Transverse colon (tissue), 4 donors: ENCODE data around the gene MRPS16. TPM values are rescaled to one million over a fixed set of nuclear protein-coding genes. Genes with fewer than 3 reads are reported as not detected.
A peak's percentile ranks its signal among the peaks of the same experiment; 100 is the strongest.

Source experiments
- DNase-seq: peaks from one replicate; pipeline ENCODE4 v3.0.0-alpha.2; 2019
- H3K27ac ChIP-seq, 4 donors: fragments of 200-600 bp; sonication (generic); 2 replicates each; pipeline ENCODE4 v1.5.1; 2016 to 2018; ENCODE audit warnings: inconsistent platforms in 4 of 4
- H3K27me3 ChIP-seq: fragments of 200-600 bp; sonication (generic); 2 replicates; pipeline ENCODE4 v1.5.1; 2017; ENCODE audit warnings: inconsistent platforms
- H3K36me3 ChIP-seq, 4 donors: fragments of 200-600 bp; sonication (generic); 2 replicates each; pipeline ENCODE4 v1.5.1; 2017 to 2019; ENCODE audit warnings: inconsistent platforms in 4 of 4
- H3K4me1 ChIP-seq, 4 donors: fragments of 200-600 bp; sonication (generic); 2 replicates each; pipeline ENCODE4 v1.5.1; 2017 to 2020; ENCODE audit warnings: inconsistent platforms in 4 of 4
- H3K4me3 ChIP-seq, 4 donors: fragments of 200-600 bp; sonication (generic); 1 replicate in 1 of 4; 2 replicates in 3 of 4; pipeline versions ENCODE4 v1.5.1 to v1.6.1; 2017 to 2019; ENCODE audit warnings: inconsistent platforms in 4 of 4
- H3K9me3 ChIP-seq, 2 donors: fragments of 200-600 bp; sonication (generic); 2 replicates each; pipeline ENCODE4 v1.5.1; 2017 to 2019; ENCODE audit warnings: inconsistent platforms in 2 of 2
- EP300 ChIP-seq: sonication (generic); formaldehyde crosslinking; IDR thresholded peaks from one replicate; pipeline ENCODE4 v1.6.1; 2017; ENCODE audit warnings: antibody characterized with exemption, low read depth
- POLR2A ChIP-seq: fragments of 450-650 bp; IDR thresholded peaks from one replicate; pipeline ENCODE4 v1.6.1; 2016; ENCODE audit warnings: antibody characterized with exemption, mild to moderate bottlenecking, moderate library complexity
- POLR2AphosphoS5 ChIP-seq, 3 donors: sonication (generic); formaldehyde crosslinking; IDR thresholded peaks; one replicate each; pipeline ENCODE4 v1.6.1; 2016; ENCODE audit warnings: antibody characterized with exemption in 3 of 3
- WGBS, 2 donors: methylation state at CpG; one replicate each; pipeline ENCODE4 v1.1.5; 2018; ENCODE audit warnings: low coverage in 1 of 2; 5-methylcytosine and 5-hydroxymethylcytosine counted together
- in situ Hi-C, 4 donors: fragments of 200-750 bp; cut with MboI; loops; one replicate each; pipeline versions ENCODE4 v1.15.0 to v1.15.1; 2017; ENCODE audit warnings: low sequenced_read_pairs in 3 of 4, low pct_ligation_motif_present in 1 of 4, low pct_unique_long_range_greater_than_20kb in 1 of 4
- intact Hi-C: fragments of 100-400 bp; cut with DNase I; formaldehyde crosslinking; loops from one replicate; pipeline ENCODE4 v1.15.1; 2023; ENCODE audit warnings: low total_unique reads
- total RNA-seq, 4 donors: library from RNA; depleted of rRNA; stranded (reverse); fragments of >200 nt; gene quantifications; one replicate each; pipeline ENCODE4 v1.1.0, GENCODE V29; 2016
- TF ChIP-seq, protein P1 (sequence below), 5 experiments: fragments of 200-600 bp in 3 of 5; fragments of 450-650 bp in 2 of 5; sonication (generic) in 3 of 5; IDR thresholded peaks; 1 replicate in 2 of 5; 2 replicates in 3 of 5; pipeline ENCODE4 v1.5.1; 2016 to 2017; ENCODE audit warnings: antibody characterized with exemption in 5 of 5, inconsistent platforms in 3 of 5, mild to moderate bottlenecking in 2 of 5, moderate library complexity in 1 of 5

MRPS16 gene
- total RNA-seq, 4 donors from 2014 or later, result 41.0 to 54.5 (median 46.6) TPM

- H3K27me3 ChIP-seq, result no peaks in the 10 kb centered on the region
- WGBS, 2 donors, result 0% methylated on average over 1 to 4 of the region's 4 CpGs
- intact Hi-C loops (no loop called here), in situ Hi-C loops (loop anchor here in 1 of 4 donors (25.0 kb wide), 1 partner anchor 384 kb away; the partner anchor contains the start of gene MYOZ1)
- DNase-seq, result no peak
- peaks cover 17 to 24% (median 22%) of the 10 kb centered on the region in 4 donors for H3K4me1 ChIP-seq
- peaks cover 0 to 4% (median 0%) of the 10 kb centered on the region in 4 donors for H3K36me3 ChIP-seq
- TF ChIP-seq, protein P1, sequence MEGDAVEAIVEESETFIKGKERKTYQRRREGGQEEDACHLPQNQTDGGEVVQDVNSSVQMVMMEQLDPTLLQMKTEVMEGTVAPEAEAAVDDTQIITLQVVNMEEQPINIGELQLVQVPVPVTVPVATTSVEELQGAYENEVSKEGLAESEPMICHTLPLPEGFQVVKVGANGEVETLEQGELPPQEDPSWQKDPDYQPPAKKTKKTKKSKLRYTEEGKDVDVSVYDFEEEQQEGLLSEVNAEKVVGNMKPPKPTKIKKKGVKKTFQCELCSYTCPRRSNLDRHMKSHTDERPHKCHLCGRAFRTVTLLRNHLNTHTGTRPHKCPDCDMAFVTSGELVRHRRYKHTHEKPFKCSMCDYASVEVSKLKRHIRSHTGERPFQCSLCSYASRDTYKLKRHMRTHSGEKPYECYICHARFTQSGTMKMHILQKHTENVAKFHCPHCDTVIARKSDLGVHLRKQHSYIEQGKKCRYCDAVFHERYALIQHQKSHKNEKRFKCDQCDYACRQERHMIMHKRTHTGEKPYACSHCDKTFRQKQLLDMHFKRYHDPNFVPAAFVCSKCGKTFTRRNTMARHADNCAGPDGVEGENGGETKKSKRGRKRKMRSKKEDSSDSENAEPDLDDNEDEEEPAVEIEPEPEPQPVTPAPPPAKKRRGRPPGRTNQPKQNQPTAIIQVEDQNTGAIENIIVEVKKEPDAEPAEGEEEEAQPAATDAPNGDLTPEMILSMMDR (IDR thresholded peaks at IDR 0.05), result peak in 1 of 5 experiments; percentile 11
- TF ChIP-seq POLR2A, result no peak
- no peak for TF ChIP-seq POLR2AphosphoS5 (IDR thresholded peaks at IDR 0.05)
- no peak for TF ChIP-seq EP300
- H3K9me3 ChIP-seq, result no peaks in the 10 kb centered on the region
- peak overlapping the region; percentile 88 to 96 (median 93) for H3K27ac ChIP-seq
- H3K4me3 ChIP-seq, result peak overlapping the region; percentile 71 to 92 (median 78)
These were observed 746 bp upstream of the MRPS16 start for GRCh38 chr10:73253225-73253555.

- WGBS, 2 donors, result 4 to 15% methylated on average over 5 to 23 of the region's 23 CpGs
- Histone ChIP-seq H3K36me3 (peaks cover 0 to 4% (median 0%) of the 10 kb centered on the region in 4 donors), H3K9me3 (no peaks in the 10 kb centered on the region), H3K27ac (peak overlapping the region; percentile 88 to 96 (median 93)), H3K4me1 (peaks cover 17 to 32% (median 29%) of the 10 kb centered on the region in 4 donors), H3K27me3 (no peaks in the 10 kb centered on the region), H3K4me3 (peak overlapping the region; percentile 71 to 92 (median 78))
- TF ChIP-seq POLR2A, result no peak
- no peak for TF ChIP-seq EP300
- TF ChIP-seq, protein P1 (IDR thresholded peaks at IDR 0.05), result no peak
- TF ChIP-seq POLR2AphosphoS5 (IDR thresholded peaks at IDR 0.05), result no peak
- no peak for DNase-seq
- intact Hi-C loops (no loop called here), in situ Hi-C loops (loop anchor here in 1 of 4 donors (25.0 kb wide), 1 partner anchor 385 kb away; the partner anchor contains the start of gene MYOZ1)
These were observed 580 bp downstream of the MRPS16 start for GRCh38 chr10:73251683-73252444.

DNA sequence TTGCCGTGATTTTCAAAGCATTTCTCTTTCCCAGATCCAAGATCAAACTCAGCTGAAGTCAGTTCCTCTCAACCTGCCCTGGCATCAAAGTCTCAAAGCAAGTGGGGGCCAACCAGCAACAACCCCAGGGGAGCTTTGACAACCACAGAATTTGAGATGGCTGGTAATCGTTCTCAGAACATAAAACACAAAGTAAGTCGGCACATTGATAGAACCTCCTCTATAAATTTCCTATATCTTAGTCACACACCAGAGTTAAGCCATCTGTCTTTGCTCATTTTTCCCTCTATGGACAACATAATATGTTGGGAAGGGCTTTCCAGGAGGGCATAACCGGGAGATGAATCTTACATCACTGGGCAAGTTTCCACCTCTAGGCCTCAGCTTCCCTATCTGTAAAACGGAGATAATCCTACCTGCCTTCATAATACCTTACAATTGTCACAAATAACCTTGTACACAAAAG is 4.2 kb downstream of the MRPS16 start:
- H3K27ac ChIP-seq, result peak overlapping the region; percentile 86 to 92 (median 91)
- DNase-seq, result no peak
- H3K4me1 ChIP-seq, result peaks cover 12 to 44% (median 35%) of the 10 kb centered on the region in 4 donors
- in situ Hi-C loops (no loop called here), intact Hi-C loops (no loop called here)
- H3K4me3 ChIP-seq, result no peak overlapping the region
- H3K27me3 ChIP-seq, result no peaks in the 10 kb centered on the region
- H3K36me3 ChIP-seq, result peaks cover 0 to 10% (median 4%) of the 10 kb centered on the region in 4 donors
- TF ChIP-seq, protein P1 (IDR thresholded peaks at IDR 0.05), result no peak
- TF ChIP-seq POLR2AphosphoS5 (IDR thresholded peaks at IDR 0.05), result no peak
- no peak for TF ChIP-seq EP300
- H3K9me3 ChIP-seq, result no peaks in the 10 kb centered on the region
- 73 to 79% methylated on average over 4 to 5 of the region's 5 CpGs for WGBS, 2 donors

DNA sequence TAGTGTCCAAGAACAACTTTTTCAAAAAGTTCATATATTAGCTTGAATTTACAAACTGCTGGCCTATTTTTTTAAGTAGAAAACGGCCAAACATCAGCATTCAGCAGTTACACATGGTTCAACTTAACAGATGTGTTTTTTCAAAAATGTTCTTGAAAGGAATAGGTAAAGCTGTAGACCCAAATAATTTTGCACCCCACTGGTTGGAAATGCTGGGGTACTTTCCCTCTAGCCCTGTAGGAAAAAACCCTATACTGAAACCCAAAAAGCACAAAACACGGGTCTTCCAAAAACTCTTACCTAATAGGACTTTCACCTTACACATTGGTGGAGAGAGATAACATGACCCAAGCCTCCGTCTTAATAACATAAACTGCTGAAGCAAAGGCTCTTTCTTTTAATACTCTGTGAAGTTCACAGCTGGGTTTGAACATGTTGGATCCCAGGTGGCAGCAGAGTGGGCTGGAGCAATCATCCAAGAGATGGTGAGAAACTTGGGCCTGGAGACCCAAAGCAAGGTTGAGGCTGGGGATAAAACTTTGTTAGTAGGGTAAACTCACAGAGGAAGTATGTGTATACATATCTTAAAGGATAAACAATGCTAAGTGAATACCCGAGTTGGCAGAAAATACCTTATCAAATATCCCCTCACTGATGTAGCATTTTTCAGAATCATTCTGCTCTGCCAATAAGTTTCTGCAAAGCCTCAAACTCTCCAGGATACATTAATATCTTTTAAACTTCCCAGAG is 4.8 kb downstream of the MRPS16 start:
- peaks cover 11 to 42% (median 33%) of the 10 kb centered on the region in 4 donors for H3K4me1 ChIP-seq
- H3K4me3 ChIP-seq, result peak overlapping the region; percentile 57 to 78 (median 64)
- H3K36me3 ChIP-seq, result peaks cover 0 to 15% (median 7%) of the 10 kb centered on the region in 4 donors
- no peaks in the 10 kb centered on the region for H3K9me3 ChIP-seq
- intact Hi-C loops, result no loop called here
- 24 to 30% methylated on average over 2 to 4 of the region's 4 CpGs for WGBS, 2 donors
- H3K27ac ChIP-seq, result peak overlapping the region; percentile 86 to 92 (median 91)
- in situ Hi-C loops, result no loop called here
- TF ChIP-seq EP300 (no peak), POLR2A (no peak), POLR2AphosphoS5 (IDR thresholded peaks at IDR 0.05) (no peak)
- TF ChIP-seq, protein P1 (IDR thresholded peaks at IDR 0.05), result no peak
- no peak for DNase-seq
- no peaks in the 10 kb centered on the region for H3K27me3 ChIP-seq
